Mucosa of descending colon (tissue), 3 donors: ENCODE measurements around the gene ITGAE. TPM values are rescaled to one million over a fixed set of nuclear protein-coding genes. Genes with fewer than 3 reads are reported as not detected.
"Not testable (repeated sequence)": the region's sequence is repeated elsewhere in the genome, so short reads cannot be mapped to it uniquely, and the experiment has no call there.

Source experiments
- ATAC-seq: fragments of 200-7000 bp; cut with Tn5 transposase; one replicate; pipeline ENCODE4 v1.9.1; 2020; ENCODE audit warnings: mild to moderate bottlenecking, moderate library complexity
- DNase-seq, 3 donors: peaks; one replicate each; pipeline ENCODE4 v3.0.0-alpha.2; 2020
- H3K36me3 ChIP-seq: fragments of 200-600 bp; one replicate; pipeline ENCODE4 v1.8.0; 2021; ENCODE audit warnings: low read depth, mild to moderate bottlenecking
- H3K4me1 ChIP-seq: fragments of 200-600 bp; one replicate; pipeline ENCODE4 v1.8.0; 2021; ENCODE audit warnings: low read depth, mild to moderate bottlenecking
- H3K4me3 ChIP-seq: fragments of 200-600 bp; one replicate; pipeline ENCODE4 v1.8.0; 2021; ENCODE audit warnings: mild to moderate bottlenecking
- H3K9me3 ChIP-seq: fragments of 200-600 bp; one replicate; pipeline ENCODE4 v1.8.0; 2021; ENCODE audit warnings: mild to moderate bottlenecking
- intact Hi-C, 2 donors: fragments of 100-400 bp; cut with DNase I in 1 of 2; cut with micrococcal nuclease in 1 of 2; formaldehyde crosslinking; loops; one replicate each; pipeline versions ENCODE4 v1.11.0 to v1.11.1; 2022; cut with DNase I, micrococcal nuclease
- total RNA-seq, 3 donors: library from RNA; stranded (reverse); fragmentation: NEBNext Ultra II Directional in 2 of 3; extraction: Animal tissue kit (Norgen Biotek cat#: 25700) in 2 of 3; gene quantifications; one replicate each; pipeline versions ENCODE4 v1.2.1 to v1.2.4, GENCODE V29; 2021 to 2023
- TF ChIP-seq, protein P1 (sequence below): fragments of 200-600 bp; IDR thresholded peaks from one replicate; pipeline ENCODE4 v1.8.0; 2022; ENCODE audit warnings: antibody characterized with exemption, mild to moderate bottlenecking
- donor health status: DM: no; HTN: no; CAD: no; lungs with moderate emphysema.
- donor health status: DM: no; HTN: no; CAD: no.
- donor health status: DM: no; HTN: yes; CAD: no.

ITGAE gene
- total RNA-seq, 3 donors from 2014 or later, result 17.2 to 24.1 (median 17.6) TPM

DNA sequence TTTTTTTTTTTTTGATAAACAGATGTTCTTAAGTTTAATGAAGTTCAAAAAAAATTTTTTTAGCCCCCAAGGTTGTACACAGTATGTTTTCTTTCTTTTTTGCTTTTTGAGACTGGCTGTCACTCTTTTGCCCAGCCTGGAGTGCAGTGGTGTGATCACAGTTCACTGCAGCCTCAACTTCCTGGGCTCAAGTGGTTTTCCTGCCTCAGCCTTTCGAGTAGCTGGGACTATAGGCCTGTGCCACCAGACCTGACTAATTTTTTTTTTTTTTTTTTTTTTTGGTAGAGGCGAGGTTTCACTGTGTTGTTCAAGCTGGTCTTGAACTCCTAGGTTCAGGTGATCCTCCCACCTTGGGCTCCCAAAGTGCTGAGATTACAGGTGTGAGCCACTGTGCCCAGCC is 12.8 kb downstream of the ITGAE start:
- no peak for DNase-seq
- Histone ChIP-seq H3K4me1 (no peaks in the 10 kb centered on the region), H3K9me3 (no peaks in the 10 kb centered on the region), H3K4me3 (no peak overlapping the region), H3K36me3 (no peaks in the 10 kb centered on the region)
- TF ChIP-seq, protein P1, sequence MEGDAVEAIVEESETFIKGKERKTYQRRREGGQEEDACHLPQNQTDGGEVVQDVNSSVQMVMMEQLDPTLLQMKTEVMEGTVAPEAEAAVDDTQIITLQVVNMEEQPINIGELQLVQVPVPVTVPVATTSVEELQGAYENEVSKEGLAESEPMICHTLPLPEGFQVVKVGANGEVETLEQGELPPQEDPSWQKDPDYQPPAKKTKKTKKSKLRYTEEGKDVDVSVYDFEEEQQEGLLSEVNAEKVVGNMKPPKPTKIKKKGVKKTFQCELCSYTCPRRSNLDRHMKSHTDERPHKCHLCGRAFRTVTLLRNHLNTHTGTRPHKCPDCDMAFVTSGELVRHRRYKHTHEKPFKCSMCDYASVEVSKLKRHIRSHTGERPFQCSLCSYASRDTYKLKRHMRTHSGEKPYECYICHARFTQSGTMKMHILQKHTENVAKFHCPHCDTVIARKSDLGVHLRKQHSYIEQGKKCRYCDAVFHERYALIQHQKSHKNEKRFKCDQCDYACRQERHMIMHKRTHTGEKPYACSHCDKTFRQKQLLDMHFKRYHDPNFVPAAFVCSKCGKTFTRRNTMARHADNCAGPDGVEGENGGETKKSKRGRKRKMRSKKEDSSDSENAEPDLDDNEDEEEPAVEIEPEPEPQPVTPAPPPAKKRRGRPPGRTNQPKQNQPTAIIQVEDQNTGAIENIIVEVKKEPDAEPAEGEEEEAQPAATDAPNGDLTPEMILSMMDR, result no peak
- intact Hi-C loops, result no loop called here
- ATAC-seq, result peak; percentile 42

- H3K9me3 ChIP-seq, ATAC-seq, intact Hi-C loops, DNase-seq, H3K36me3 ChIP-seq, H3K4me3 ChIP-seq, H3K4me1 ChIP-seq: not testable (repeated sequence)
Observed at GRCh38 chr17:3785323-3785722, 15.7 kb downstream of the ITGAE start.

GRCh38 chr17:3782751-3783150 is 18.2 kb downstream of the ITGAE start:
- DNase-seq (no peak), ATAC-seq (no peak)
- TF ChIP-seq, protein P1, result no peak
- intact Hi-C loops, result no loop called here
- H3K36me3 ChIP-seq, result no peaks in the 10 kb centered on the region
- H3K4me1 ChIP-seq, result peaks cover 4% of the 10 kb centered on the region
- H3K4me3 ChIP-seq, result no peak overlapping the region
- no peaks in the 10 kb centered on the region for H3K9me3 ChIP-seq

- no peak for DNase-seq
- Histone ChIP-seq H3K36me3 (no peaks in the 10 kb centered on the region), H3K9me3 (no peaks in the 10 kb centered on the region), H3K4me1 (peaks cover 4% of the 10 kb centered on the region), H3K4me3 (no peak overlapping the region)
- TF ChIP-seq, protein P1, result no peak
- intact Hi-C loops, result no loop called here
- ATAC-seq, result no peak
Observed at GRCh38 chr17:3780986-3781385, 20.0 kb downstream of the ITGAE start.

- no peaks in the 10 kb centered on the region for H3K9me3 ChIP-seq
- peaks cover 4% of the 10 kb centered on the region for H3K4me1 ChIP-seq
- no peak overlapping the region for H3K4me3 ChIP-seq
- H3K36me3 ChIP-seq, result no peaks in the 10 kb centered on the region
- TF ChIP-seq, protein P1, result no peak
- intact Hi-C loops, result no loop called here
- no peak for DNase-seq
- ATAC-seq, result no peak
Observed at GRCh38 chr17:3777366-3778120, 23.4 kb downstream of the ITGAE start.

DNA sequence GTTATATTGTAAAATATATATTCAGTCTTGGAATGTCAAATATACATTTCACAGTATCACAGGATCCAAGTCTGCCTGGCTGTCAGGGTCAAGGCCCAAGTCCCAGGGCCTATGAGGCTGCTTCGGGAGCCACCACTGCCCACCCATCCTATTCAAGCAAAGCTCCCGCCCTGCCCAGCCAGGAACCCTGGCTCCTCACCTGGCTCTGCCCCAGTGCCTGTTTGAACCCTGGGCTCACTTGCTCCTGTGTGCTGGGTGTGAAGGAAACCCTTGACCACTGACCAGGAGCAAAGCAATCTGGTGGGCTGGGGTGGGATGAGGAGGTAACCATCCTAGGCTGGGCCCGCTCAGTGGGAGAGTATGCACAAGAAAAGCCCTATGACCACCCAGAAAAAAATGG is 27.0 kb downstream of the ITGAE start:
- ATAC-seq (no peak), DNase-seq (no peak)
- intact Hi-C loops, result no loop called here
- Histone ChIP-seq H3K9me3 (no peaks in the 10 kb centered on the region), H3K36me3 (no peaks in the 10 kb centered on the region), H3K4me3 (no peak overlapping the region), H3K4me1 (peaks cover 4% of the 10 kb centered on the region)
- TF ChIP-seq, protein P1, result no peak
